GM18858 (cell line): ENCODE measurements around the gene SAMD7.

ENCODE experiments used
- ATAC-seq: cut with Tn5 transposase; IDR thresholded peaks from one replicate; pipeline ENCODE4 v1.9.1; 2021; ENCODE audit not compliant: unreplicated experiment

SAMD7 gene

GRCh38 chr3:169965562-169966427, 54.4 kb downstream of the SAMD7 start:
- ATAC-seq: peak; percentile 13

- ATAC-seq: peak; percentile 75
Measured at GRCh38 chr3:169966428-169966950, 55.1 kb downstream of the SAMD7 start, which contains the start of gene SEC62. SEC62 (plus strand) TSS chr3:169966807; CDS start chr3:169966823, 16 bp downstream.

GRCh38 chr3:169966951-169967915, 55.9 kb downstream of the SAMD7 start:
- ATAC-seq: no peak

DNA sequence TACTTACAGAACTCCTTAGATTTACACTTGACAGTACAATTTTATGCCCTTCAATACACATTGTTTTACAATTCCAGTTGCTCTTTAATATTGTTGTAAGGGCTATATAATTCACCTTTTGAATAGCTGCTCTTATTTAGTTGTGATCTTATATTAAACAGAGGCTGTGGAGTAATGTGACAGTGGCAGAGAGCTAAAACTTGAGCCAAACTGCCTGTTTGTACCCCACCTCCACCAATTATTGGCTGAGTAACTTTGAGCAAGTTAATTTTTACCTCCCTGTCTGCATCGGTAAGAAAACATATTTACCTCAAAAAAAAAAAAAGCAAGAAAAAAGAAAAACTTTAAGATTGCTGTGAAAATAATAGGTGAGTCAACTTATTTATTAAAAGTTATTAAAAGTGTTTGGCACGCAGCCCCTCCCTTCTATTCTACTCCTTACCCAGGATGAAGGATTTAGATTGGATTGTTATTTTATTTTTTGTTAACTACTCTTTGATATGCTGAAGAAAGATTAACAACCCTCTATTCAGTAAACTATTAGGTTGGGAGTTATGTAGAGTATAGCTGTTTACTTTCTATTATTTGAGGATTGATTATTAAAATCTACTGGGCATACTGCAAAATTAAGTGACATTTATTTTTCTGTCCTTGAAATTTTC, 57.0 kb downstream of the SAMD7 start:
- no peak for ATAC-seq

GRCh38 chr3:169969174-169970095, 58.1 kb downstream of the SAMD7 start:
- no peak for ATAC-seq

- ATAC-seq: no peak
Measured at GRCh38 chr3:169970847-169971246, 59.5 kb downstream of the SAMD7 start.

- no peak for ATAC-seq
Measured at GRCh38 chr3:169971522-169971921, 60.1 kb downstream of the SAMD7 start.

- ATAC-seq: no peak
Measured at GRCh38 chr3:169980055-169980454, 68.7 kb downstream of the SAMD7 start.

DNA sequence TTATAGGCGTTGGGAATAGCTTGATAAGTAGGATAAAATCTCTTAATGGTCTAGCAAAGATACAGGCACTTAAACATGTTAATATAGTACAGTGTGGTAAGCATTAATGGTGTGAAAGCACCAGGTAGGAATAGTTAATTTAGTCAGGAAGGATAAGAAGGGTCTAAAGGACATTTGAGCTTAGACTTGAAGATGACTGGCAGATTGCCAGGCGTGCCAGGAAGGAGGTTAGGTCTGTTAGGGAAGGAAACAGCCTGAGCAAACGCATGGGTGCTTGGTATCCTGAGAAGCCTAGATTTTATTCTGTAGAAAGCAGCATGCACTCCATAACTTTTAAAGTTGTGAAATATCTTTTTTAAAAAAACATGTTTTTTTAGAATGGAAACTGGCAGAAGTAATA, 72.9 kb downstream of the SAMD7 start:
- ATAC-seq: no peak
